ENCODE data around the gene STXBP5.

Gene STXBP5

GRCh38 chr6:147173140-147173539 is 31.1 kb upstream of the STXBP5 start:
- H3K79me2 ChIP-seq (ENCODE audit: control insufficient read depth, low read length) = no peaks in the 10 kb centered on the region
- no peak overlapping the region for H3K4me3 ChIP-seq (ENCODE audit: low read length)
- no peaks in the 10 kb centered on the region for H3K27me3 ChIP-seq (ENCODE audit: control insufficient read depth, low read length)
- no peaks in the 10 kb centered on the region for H3K9me2 ChIP-seq (replicated peaks; ENCODE audit: control insufficient read depth, low read length)
- H3K9me3 ChIP-seq (ENCODE audit: control insufficient read depth, insufficient read depth, low read length) = no peaks in the 10 kb centered on the region
- H3F3A ChIP-seq (ENCODE audit: control insufficient read depth, insufficient read depth) = no peaks in the 10 kb centered on the region
- TF ChIP-seq, protein P1, sequence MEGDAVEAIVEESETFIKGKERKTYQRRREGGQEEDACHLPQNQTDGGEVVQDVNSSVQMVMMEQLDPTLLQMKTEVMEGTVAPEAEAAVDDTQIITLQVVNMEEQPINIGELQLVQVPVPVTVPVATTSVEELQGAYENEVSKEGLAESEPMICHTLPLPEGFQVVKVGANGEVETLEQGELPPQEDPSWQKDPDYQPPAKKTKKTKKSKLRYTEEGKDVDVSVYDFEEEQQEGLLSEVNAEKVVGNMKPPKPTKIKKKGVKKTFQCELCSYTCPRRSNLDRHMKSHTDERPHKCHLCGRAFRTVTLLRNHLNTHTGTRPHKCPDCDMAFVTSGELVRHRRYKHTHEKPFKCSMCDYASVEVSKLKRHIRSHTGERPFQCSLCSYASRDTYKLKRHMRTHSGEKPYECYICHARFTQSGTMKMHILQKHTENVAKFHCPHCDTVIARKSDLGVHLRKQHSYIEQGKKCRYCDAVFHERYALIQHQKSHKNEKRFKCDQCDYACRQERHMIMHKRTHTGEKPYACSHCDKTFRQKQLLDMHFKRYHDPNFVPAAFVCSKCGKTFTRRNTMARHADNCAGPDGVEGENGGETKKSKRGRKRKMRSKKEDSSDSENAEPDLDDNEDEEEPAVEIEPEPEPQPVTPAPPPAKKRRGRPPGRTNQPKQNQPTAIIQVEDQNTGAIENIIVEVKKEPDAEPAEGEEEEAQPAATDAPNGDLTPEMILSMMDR (IDR thresholded peaks at IDR 0.05; ENCODE audit: low read depth, low read length, poor library complexity, severe bottlenecking) = no peak
- TF ChIP-seq EZH2phosphoT487 (IDR thresholded peaks at IDR 0.05; ENCODE audit: borderline replicate concordance, low read length) = no peak
- no peaks in the 10 kb centered on the region for H4K20me1 ChIP-seq (ENCODE audit: control insufficient read depth, insufficient read depth, low read depth, low read length)
- no peaks in the 10 kb centered on the region for H3K36me3 ChIP-seq (ENCODE audit: control insufficient read depth, low read length)
- no peak overlapping the region for H3K4me2 ChIP-seq (ENCODE audit: low read length)
- H3K4me1 ChIP-seq (ENCODE audit: control insufficient read depth, low read length) = no peaks in the 10 kb centered on the region
- no peak overlapping the region for H3K27ac ChIP-seq (ENCODE audit: low read depth, low read length)

DNA sequence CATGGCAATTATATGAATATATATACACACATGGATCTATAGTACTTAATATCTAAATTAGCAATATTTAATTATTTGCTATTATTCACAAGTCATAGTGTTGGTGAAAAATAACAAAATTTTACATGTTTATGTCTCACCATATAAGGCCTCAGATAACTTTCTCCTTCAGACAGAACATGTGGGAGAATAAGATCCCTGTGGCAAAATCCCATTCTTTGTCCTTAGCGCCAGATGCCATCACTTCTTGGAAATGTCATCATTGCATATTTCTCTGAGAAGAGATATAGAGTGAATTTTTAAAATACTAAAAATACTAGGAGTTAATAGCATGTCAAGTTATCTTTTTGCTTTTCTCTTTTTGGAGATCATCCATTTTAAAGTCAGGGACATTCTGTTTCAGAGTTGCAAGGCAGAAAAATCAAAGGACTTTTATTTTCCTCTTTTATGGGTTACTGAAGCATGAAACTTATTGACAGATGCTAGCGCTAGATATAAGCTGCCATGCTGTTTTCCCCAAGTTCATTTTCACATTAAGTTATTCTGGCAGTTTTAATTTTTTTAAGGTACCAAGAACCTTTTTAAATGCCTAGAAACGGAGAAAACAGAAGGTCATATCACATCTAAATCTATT is 30.4 kb upstream of the STXBP5 start:
- Histone ChIP-seq H3K27ac (ENCODE audit: low read depth, low read length) (no peak overlapping the region), H3K4me1 (ENCODE audit: control insufficient read depth, low read length) (no peaks in the 10 kb centered on the region), H3F3A (ENCODE audit: control insufficient read depth, insufficient read depth) (no peaks in the 10 kb centered on the region), H3K36me3 (ENCODE audit: control insufficient read depth, low read length) (no peaks in the 10 kb centered on the region), H3K27me3 (ENCODE audit: control insufficient read depth, low read length) (no peaks in the 10 kb centered on the region), H3K9me2 (replicated peaks; ENCODE audit: control insufficient read depth, low read length) (no peaks in the 10 kb centered on the region), H3K4me2 (ENCODE audit: low read length) (no peak overlapping the region), H3K79me2 (ENCODE audit: control insufficient read depth, low read length) (no peaks in the 10 kb centered on the region), H4K20me1 (ENCODE audit: control insufficient read depth, insufficient read depth, low read depth, low read length) (no peaks in the 10 kb centered on the region), H3K4me3 (ENCODE audit: low read length) (no peak overlapping the region), H3K9me3 (ENCODE audit: control insufficient read depth, insufficient read depth, low read length) (no peaks in the 10 kb centered on the region)
- no peak for TF ChIP-seq EZH2phosphoT487 (IDR thresholded peaks at IDR 0.05; ENCODE audit: borderline replicate concordance, low read length)
- TF ChIP-seq, protein P1 (IDR thresholded peaks at IDR 0.05; ENCODE audit: low read depth, low read length, poor library complexity, severe bottlenecking) = no peak

- H3K79me2 ChIP-seq (ENCODE audit: control insufficient read depth, low read length) = no peaks in the 10 kb centered on the region
- no peaks in the 10 kb centered on the region for H3K9me3 ChIP-seq (ENCODE audit: control insufficient read depth, insufficient read depth, low read length)
- H3K36me3 ChIP-seq (ENCODE audit: control insufficient read depth, low read length) = no peaks in the 10 kb centered on the region
- no peaks in the 10 kb centered on the region for H3K4me1 ChIP-seq (ENCODE audit: control insufficient read depth, low read length)
- TF ChIP-seq EZH2phosphoT487 (IDR thresholded peaks at IDR 0.05; ENCODE audit: borderline replicate concordance, low read length) = no peak
- TF ChIP-seq, protein P1 (IDR thresholded peaks at IDR 0.05; ENCODE audit: low read depth, low read length, poor library complexity, severe bottlenecking) = no peak
- H3K27me3 ChIP-seq (ENCODE audit: control insufficient read depth, low read length) = no peaks in the 10 kb centered on the region
- no peak overlapping the region for H3K4me3 ChIP-seq (ENCODE audit: low read length)
- no peaks in the 10 kb centered on the region for H4K20me1 ChIP-seq (ENCODE audit: control insufficient read depth, insufficient read depth, low read depth, low read length)
- no peaks in the 10 kb centered on the region for H3F3A ChIP-seq (ENCODE audit: control insufficient read depth, insufficient read depth)
- no peak overlapping the region for H3K4me2 ChIP-seq (ENCODE audit: low read length)
- H3K27ac ChIP-seq (ENCODE audit: low read depth, low read length) = no peak overlapping the region
- no peaks in the 10 kb centered on the region for H3K9me2 ChIP-seq (replicated peaks; ENCODE audit: control insufficient read depth, low read length)
Measured at GRCh38 chr6:147176795-147177194, 27.4 kb upstream of the STXBP5 start.

Data from DOHH2 (cell line).